ENCODE measurements around the gene EPS15.

DNA sequence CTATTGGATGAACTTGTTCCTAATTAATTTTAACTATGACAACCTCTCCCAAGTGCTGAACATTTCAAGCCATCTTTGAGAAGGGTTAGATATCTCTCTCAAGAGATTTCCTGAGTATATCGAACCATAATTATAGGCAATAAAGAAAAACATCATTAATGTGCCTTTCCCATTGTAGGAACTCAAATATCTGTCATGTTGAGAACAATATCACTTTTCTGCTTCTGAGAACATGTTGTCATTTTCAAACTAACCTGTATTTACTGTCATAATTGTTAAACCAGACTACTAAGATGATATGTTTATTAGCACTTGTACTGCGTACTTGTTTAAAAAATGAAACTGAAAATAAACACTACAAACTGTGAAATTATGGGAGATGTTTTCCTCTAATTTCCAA lies 4.3 kb downstream of the EPS15 start:
- TF ChIP-seq, protein P1, sequence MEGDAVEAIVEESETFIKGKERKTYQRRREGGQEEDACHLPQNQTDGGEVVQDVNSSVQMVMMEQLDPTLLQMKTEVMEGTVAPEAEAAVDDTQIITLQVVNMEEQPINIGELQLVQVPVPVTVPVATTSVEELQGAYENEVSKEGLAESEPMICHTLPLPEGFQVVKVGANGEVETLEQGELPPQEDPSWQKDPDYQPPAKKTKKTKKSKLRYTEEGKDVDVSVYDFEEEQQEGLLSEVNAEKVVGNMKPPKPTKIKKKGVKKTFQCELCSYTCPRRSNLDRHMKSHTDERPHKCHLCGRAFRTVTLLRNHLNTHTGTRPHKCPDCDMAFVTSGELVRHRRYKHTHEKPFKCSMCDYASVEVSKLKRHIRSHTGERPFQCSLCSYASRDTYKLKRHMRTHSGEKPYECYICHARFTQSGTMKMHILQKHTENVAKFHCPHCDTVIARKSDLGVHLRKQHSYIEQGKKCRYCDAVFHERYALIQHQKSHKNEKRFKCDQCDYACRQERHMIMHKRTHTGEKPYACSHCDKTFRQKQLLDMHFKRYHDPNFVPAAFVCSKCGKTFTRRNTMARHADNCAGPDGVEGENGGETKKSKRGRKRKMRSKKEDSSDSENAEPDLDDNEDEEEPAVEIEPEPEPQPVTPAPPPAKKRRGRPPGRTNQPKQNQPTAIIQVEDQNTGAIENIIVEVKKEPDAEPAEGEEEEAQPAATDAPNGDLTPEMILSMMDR (conservative IDR thresholded peaks at IDR 0.05 in 1 of 2, IDR thresholded peaks at IDR 0.05 in 1 of 2; ENCODE audit: extremely low read depth in 1 of 2, insufficient read depth in 1 of 2, low read depth in 1 of 2, low read length in 2 of 2): no peak
- no peak for TF ChIP-seq EZH2 (IDR thresholded peaks at IDR 0.05; ENCODE audit: borderline replicate concordance, low read length)

All from mammary epithelial cell (primary cell).